ENCODE measurements around the gene MFAP1. TPM values are rescaled to one million over a fixed set of nuclear protein-coding genes. Genes with fewer than 3 reads are reported as not detected.
"Not testable (repeated sequence)": the region's sequence is repeated elsewhere in the genome, so short reads cannot be mapped to it uniquely, and the experiment has no call there.

The MFAP1 gene
- total RNA-seq, 1 experiment from 2014 or later = 44.7 TPM

DNA sequence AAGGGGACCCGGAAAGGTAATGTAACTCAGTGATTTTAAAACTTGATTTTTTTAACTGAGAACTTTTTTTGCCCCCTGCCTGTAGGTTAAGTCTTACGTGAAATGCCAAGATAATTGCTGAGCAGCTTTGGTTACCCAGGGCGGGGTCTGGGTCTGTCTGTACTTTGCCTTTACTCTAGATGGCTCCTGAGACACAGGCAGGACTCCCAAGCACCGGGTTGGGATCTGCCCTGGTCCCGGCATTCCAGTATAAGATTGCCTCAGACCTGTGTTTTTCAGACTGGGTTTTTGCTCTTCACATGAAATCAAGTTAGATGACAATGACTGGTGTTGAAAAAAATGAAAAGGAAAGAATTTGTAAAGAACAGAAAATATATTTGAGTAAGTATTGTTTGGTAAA, 42.6 kb upstream of the MFAP1 start:
- H4K5ac ChIP-seq (ENCODE audit: insufficient read length, low read depth, low read length) = no peak overlapping the region
- no peaks in the 10 kb centered on the region for H3K79me2 ChIP-seq (ENCODE audit: insufficient read depth, low read length)
- no peaks in the 10 kb centered on the region for H3K4me1 ChIP-seq (ENCODE audit: insufficient read depth, low read length)
- no peak overlapping the region for H2BK20ac ChIP-seq (ENCODE audit: low read depth, low read length, poor library complexity, severe bottlenecking)
- no peak overlapping the region for H2AK5ac ChIP-seq (ENCODE audit: insufficient read length, low read length)
- H3K27me3 Mint-ChIP-seq (ENCODE audit: low read depth) = no peaks in the 10 kb centered on the region
- H3K4me2 ChIP-seq (ENCODE audit: insufficient read depth, insufficient read length, low read length) = no peak overlapping the region
- H3K4ac ChIP-seq (ENCODE audit: low read depth, low read length) = no peak overlapping the region
- no peaks in the 10 kb centered on the region for H4K20me1 ChIP-seq (ENCODE audit: control insufficient read depth, insufficient read depth, insufficient read length)
- no peaks in the 10 kb centered on the region for H3K4me1 Mint-ChIP-seq
- H3K27ac ChIP-seq (ENCODE audit: insufficient read length, low read depth, low read length) = no peak overlapping the region
- H3K27me3 ChIP-seq (ENCODE audit: insufficient read depth, low read length) = no peaks in the 10 kb centered on the region
- no peak overlapping the region for H3K9ac ChIP-seq (ENCODE audit: extremely low read depth, insufficient read length, low read length)
- H3K14ac ChIP-seq (ENCODE audit: insufficient read depth, low read length) = no peak overlapping the region
- H2BK5ac ChIP-seq (ENCODE audit: insufficient read length, low read length) = no peak overlapping the region
- H4K8ac ChIP-seq (replicated peaks; ENCODE audit: insufficient read length, low read depth, low read length) = no peak overlapping the region
- no peaks in the 10 kb centered on the region for H3K9me3 Mint-ChIP-seq
- H3K36me3 Mint-ChIP-seq (ENCODE audit: insufficient read depth in 1 of 3, low read depth in 3 of 3) = peaks cover 0 to 22% (median 11%) of the 10 kb centered on the region in 3 experiments; a peak in 4 of 7 replicates
- no peak overlapping the region for H4K91ac ChIP-seq (ENCODE audit: insufficient read length, low read depth, low read length)
- no peak overlapping the region for H2AFZ ChIP-seq (ENCODE audit: low read length)
- H3K18ac ChIP-seq (ENCODE audit: insufficient read length, low read depth, low read length) = no peak overlapping the region
- H2BK15ac ChIP-seq (ENCODE audit: low read depth, low read length) = no peak overlapping the region
- no peak overlapping the region for H3K4me3 Mint-ChIP-seq
- H2BK120ac ChIP-seq (ENCODE audit: low read depth, low read length, poor library complexity, severe bottlenecking) = no peak overlapping the region
- H3K23ac ChIP-seq (ENCODE audit: insufficient read length, low read depth, low read length) = no peak overlapping the region
- no peak overlapping the region for H3K56ac ChIP-seq (ENCODE audit: insufficient read length, low read depth, low read length)
- TF ChIP-seq, protein P1, sequence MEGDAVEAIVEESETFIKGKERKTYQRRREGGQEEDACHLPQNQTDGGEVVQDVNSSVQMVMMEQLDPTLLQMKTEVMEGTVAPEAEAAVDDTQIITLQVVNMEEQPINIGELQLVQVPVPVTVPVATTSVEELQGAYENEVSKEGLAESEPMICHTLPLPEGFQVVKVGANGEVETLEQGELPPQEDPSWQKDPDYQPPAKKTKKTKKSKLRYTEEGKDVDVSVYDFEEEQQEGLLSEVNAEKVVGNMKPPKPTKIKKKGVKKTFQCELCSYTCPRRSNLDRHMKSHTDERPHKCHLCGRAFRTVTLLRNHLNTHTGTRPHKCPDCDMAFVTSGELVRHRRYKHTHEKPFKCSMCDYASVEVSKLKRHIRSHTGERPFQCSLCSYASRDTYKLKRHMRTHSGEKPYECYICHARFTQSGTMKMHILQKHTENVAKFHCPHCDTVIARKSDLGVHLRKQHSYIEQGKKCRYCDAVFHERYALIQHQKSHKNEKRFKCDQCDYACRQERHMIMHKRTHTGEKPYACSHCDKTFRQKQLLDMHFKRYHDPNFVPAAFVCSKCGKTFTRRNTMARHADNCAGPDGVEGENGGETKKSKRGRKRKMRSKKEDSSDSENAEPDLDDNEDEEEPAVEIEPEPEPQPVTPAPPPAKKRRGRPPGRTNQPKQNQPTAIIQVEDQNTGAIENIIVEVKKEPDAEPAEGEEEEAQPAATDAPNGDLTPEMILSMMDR (conservative IDR thresholded peaks at IDR 0.05) = no peak
- no peaks in the 10 kb centered on the region for H3K79me1 ChIP-seq (ENCODE audit: insufficient read depth, low read depth, low read length, poor library complexity, severe bottlenecking)
- H3T11ph ChIP-seq (ENCODE audit: low read length) = no peak overlapping the region
- H3K27ac Mint-ChIP-seq = no peak overlapping the region
- H3K9me3 ChIP-seq (ENCODE audit: control insufficient read depth, low read depth, low read length) = no peaks in the 10 kb centered on the region
- H3K23me2 ChIP-seq (ENCODE audit: insufficient read length, low read depth, low read length, poor library complexity, severe bottlenecking) = no peaks in the 10 kb centered on the region
- DNase-seq = no peak
- no CpG with 5 or more reads among the region's 5 CpGs for whole genome bisulfite sequencing (ENCODE audit: extremely low coverage, insufficient read length, low lambda C conversion rate)
- no peak overlapping the region for H2BK12ac ChIP-seq (ENCODE audit: insufficient read length, low read depth, low read length)

DNA sequence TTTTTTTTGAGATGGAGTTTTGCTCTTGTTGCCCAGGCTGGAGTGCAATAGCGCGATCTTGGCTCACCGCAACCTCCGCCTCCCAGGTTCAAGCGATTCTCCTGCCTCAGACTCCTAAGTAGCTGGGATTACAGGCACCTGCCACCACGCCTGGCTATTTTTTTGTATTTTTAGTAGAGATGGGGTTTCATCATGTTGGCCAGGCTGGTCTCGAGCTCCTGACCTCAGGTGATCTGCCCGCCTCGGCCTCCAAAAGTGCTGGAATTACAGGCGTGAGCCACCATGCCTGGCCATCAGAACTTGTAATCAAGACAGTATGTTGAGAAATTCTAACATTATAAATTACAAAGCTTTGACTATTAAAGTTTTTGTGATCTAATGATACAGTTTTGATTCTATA, 42.1 kb upstream of the MFAP1 start:
- H3K4me1 ChIP-seq (ENCODE audit: insufficient read depth, low read length); H4K20me1 ChIP-seq (ENCODE audit: control insufficient read depth, insufficient read depth, insufficient read length); H3K27ac Mint-ChIP-seq; H3K4me2 ChIP-seq (ENCODE audit: insufficient read depth, insufficient read length, low read length); H3K79me1 ChIP-seq (ENCODE audit: insufficient read depth, low read depth, low read length, poor library complexity, severe bottlenecking); H3K9me3 ChIP-seq (ENCODE audit: control insufficient read depth, low read depth, low read length); H2BK120ac ChIP-seq (ENCODE audit: low read depth, low read length, poor library complexity, severe bottlenecking); H2BK15ac ChIP-seq (ENCODE audit: low read depth, low read length); H2BK5ac ChIP-seq (ENCODE audit: insufficient read length, low read length); H4K91ac ChIP-seq (ENCODE audit: insufficient read length, low read depth, low read length); H2BK12ac ChIP-seq (ENCODE audit: insufficient read length, low read depth, low read length); H3K56ac ChIP-seq (ENCODE audit: insufficient read length, low read depth, low read length); H4K8ac ChIP-seq (replicated peaks; ENCODE audit: insufficient read length, low read depth, low read length); H3K9ac ChIP-seq (ENCODE audit: extremely low read depth, insufficient read length, low read length); H3K27me3 Mint-ChIP-seq (ENCODE audit: low read depth); H2AK5ac ChIP-seq (ENCODE audit: insufficient read length, low read length); H3K79me2 ChIP-seq (ENCODE audit: insufficient read depth, low read length); H3K4me1 Mint-ChIP-seq; H3K27ac ChIP-seq (ENCODE audit: insufficient read length, low read depth, low read length); H2BK20ac ChIP-seq (ENCODE audit: low read depth, low read length, poor library complexity, severe bottlenecking); H3K18ac ChIP-seq (ENCODE audit: insufficient read length, low read depth, low read length); H4K5ac ChIP-seq (ENCODE audit: insufficient read length, low read depth, low read length); H3K23ac ChIP-seq (ENCODE audit: insufficient read length, low read depth, low read length); H2AFZ ChIP-seq (ENCODE audit: low read length); H3K4me3 Mint-ChIP-seq; H3T11ph ChIP-seq (ENCODE audit: low read length); H3K23me2 ChIP-seq (ENCODE audit: insufficient read length, low read depth, low read length, poor library complexity, severe bottlenecking); DNase-seq; H3K27me3 ChIP-seq (ENCODE audit: insufficient read depth, low read length); H3K4ac ChIP-seq (ENCODE audit: low read depth, low read length); H3K9me3 Mint-ChIP-seq; H3K14ac ChIP-seq (ENCODE audit: insufficient read depth, low read length): not testable (repeated sequence)
- H3K36me3 Mint-ChIP-seq (ENCODE audit: insufficient read depth in 1 of 3, low read depth in 3 of 3) = peaks cover 0 to 24% (median 11%) of the 10 kb centered on the region in 3 experiments; a peak in 4 of 7 replicates
- WGBS (ENCODE audit: extremely low coverage, insufficient read length, low lambda C conversion rate) = no CpG with 5 or more reads among the region's 10 CpGs

All from H9 (cell line).